ENCODE results near the gene MISP.

MISP gene

GRCh38 chr19:778910-779653 is 28.2 kb downstream of the MISP start:
- DNase-seq = no peak

GRCh38 chr19:780935-781334 is 30.0 kb downstream of the MISP start:
- DNase-seq = no peak

- DNase-seq = no peak
Observed at GRCh38 chr19:781800-782184, 30.9 kb downstream of the MISP start.

- no peak for DNase-seq
Observed at GRCh38 chr19:782185-782877, 31.4 kb downstream of the MISP start.

- DNase-seq = no peak
Observed at GRCh38 chr19:782878-783668, 32.2 kb downstream of the MISP start.

GRCh38 chr19:784541-784940 is 33.6 kb downstream of the MISP start:
- no peak for DNase-seq

GRCh38 chr19:787536-787935 is 36.6 kb downstream of the MISP start:
- DNase-seq = no peak

GRCh38 chr19:788686-788982 is 37.7 kb downstream of the MISP start:
- DNase-seq = no peak

- DNase-seq = no peak
Observed at GRCh38 chr19:788983-789700, 38.2 kb downstream of the MISP start.

- no peak for DNase-seq
Observed at GRCh38 chr19:789701-790060, 38.8 kb downstream of the MISP start.

- no peak for DNase-seq
Observed at GRCh38 chr19:791007-791566, 40.2 kb downstream of the MISP start.

GRCh38 chr19:791567-792305 is 40.8 kb downstream of the MISP start:
- DNase-seq = no peak

- DNase-seq = no peak
Observed at GRCh38 chr19:792306-792885, 41.5 kb downstream of the MISP start.

- DNase-seq = no peak
Observed at GRCh38 chr19:793806-794205, 42.9 kb downstream of the MISP start.

- no peak for DNase-seq
Observed at GRCh38 chr19:795073-795611, 44.2 kb downstream of the MISP start.

GRCh38 chr19:795691-796581 is 45.0 kb downstream of the MISP start:
- no peak for DNase-seq

- peak; percentile 96 for DNase-seq
Observed at GRCh38 chr19:796692-797527, 46.0 kb downstream of the MISP start, which contains the start of gene PTBP1. Gene PTBP1, plus strand, starts transcription at chr19:797452. Its CDS starts 46 bp downstream, at chr19:797498.

GRCh38 chr19:797528-798414 is 46.9 kb downstream of the MISP start:
- peak; percentile 76 for DNase-seq

Data from T-helper 9 cell (primary cell).